ENCODE data around the gene CHML.

The CHML gene

GRCh38 chr1:241645199-241645598 lies 5.0 kb upstream of the CHML start:
- DNase-seq = no peak

GRCh38 chr1:241644259-241644658 lies 4.1 kb upstream of the CHML start:
- no peak for DNase-seq

GRCh38 chr1:241642593-241642944 lies 2.4 kb upstream of the CHML start:
- no peak for DNase-seq

- no peak for DNase-seq
These were observed 1.8 kb upstream of the CHML start for GRCh38 chr1:241641773-241642592.

GRCh38 chr1:241640867-241641622 lies 876 bp upstream of the CHML start:
- DNase-seq = no peak

- no peak for DNase-seq
These were observed 483 bp downstream of the CHML start for GRCh38 chr1:241639623-241640148.

GRCh38 chr1:241638909-241639622 lies 1.1 kb downstream of the CHML start:
- no peak for DNase-seq

GRCh38 chr1:241638099-241638682 lies 2.0 kb downstream of the CHML start:
- DNase-seq = no peak

GRCh38 chr1:241637604-241638003 lies 2.6 kb downstream of the CHML start:
- no peak for DNase-seq

GRCh38 chr1:241637046-241637590 lies 3.1 kb downstream of the CHML start:
- no peak for DNase-seq

GRCh38 chr1:241636291-241636690 lies 3.9 kb downstream of the CHML start:
- DNase-seq = no peak

GRCh38 chr1:241635556-241636152 lies 4.5 kb downstream of the CHML start:
- DNase-seq = no peak

GRCh38 chr1:241632987-241633386 lies 7.2 kb downstream of the CHML start:
- DNase-seq = no peak

- DNase-seq = no peak
These were observed 8.5 kb downstream of the CHML start for GRCh38 chr1:241631674-241632073.

- no peak for DNase-seq
These were observed 9.3 kb downstream of the CHML start for GRCh38 chr1:241630899-241631298.

- no peak for DNase-seq
These were observed 9.7 kb downstream of the CHML start for GRCh38 chr1:241630476-241630875.

GRCh38 chr1:241630005-241630404 lies 10.2 kb downstream of the CHML start:
- no peak for DNase-seq

GRCh38 chr1:241627453-241628259 lies 12.5 kb downstream of the CHML start:
- peak; percentile 15 for DNase-seq

- no peak for DNase-seq
These were observed 15.2 kb downstream of the CHML start for GRCh38 chr1:241624935-241625334.

- no peak for DNase-seq
These were observed 17.5 kb downstream of the CHML start for GRCh38 chr1:241622669-241623068.

- no peak for DNase-seq
These were observed 22.7 kb downstream of the CHML start for GRCh38 chr1:241617426-241617825.
